GM19455 (cell line): ENCODE measurements around the gene RBM20.

ENCODE experiments used
- ATAC-seq: cut with Tn5 transposase; IDR thresholded peaks from one replicate; pipeline ENCODE4 v1.9.1; 2021; ENCODE audit not compliant: unreplicated experiment

RBM20 gene

DNA sequence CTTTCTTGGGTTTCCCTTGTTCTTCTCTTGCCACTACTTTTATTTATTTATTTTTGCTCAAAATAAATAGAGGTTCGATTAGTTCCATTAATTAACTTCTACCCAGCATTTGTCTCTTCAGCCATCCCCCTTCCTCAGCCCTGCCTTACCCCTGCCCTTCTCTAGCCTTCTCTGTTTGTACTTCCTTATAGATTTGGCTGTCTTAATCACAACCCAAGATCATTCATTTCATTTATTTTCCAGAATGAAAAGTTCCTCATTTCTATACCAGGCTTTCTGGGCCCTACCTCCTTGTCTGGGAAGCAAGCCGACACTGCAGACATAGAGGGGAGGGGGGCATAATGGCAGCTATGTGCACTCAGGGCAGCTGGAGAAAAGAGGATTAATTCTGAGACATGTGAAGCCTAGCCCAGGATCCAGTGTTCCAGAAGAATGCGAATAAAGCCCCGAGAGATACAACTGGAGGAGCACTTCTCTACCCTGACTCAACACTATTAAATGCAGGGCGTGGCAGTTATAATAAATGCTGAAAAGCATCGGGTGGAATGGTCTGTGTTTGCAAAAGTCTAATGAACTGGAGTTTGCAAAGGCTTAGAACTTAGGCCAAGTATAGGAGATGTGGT lies 221.2 kb downstream of the RBM20 start:
- no peak for ATAC-seq

DNA sequence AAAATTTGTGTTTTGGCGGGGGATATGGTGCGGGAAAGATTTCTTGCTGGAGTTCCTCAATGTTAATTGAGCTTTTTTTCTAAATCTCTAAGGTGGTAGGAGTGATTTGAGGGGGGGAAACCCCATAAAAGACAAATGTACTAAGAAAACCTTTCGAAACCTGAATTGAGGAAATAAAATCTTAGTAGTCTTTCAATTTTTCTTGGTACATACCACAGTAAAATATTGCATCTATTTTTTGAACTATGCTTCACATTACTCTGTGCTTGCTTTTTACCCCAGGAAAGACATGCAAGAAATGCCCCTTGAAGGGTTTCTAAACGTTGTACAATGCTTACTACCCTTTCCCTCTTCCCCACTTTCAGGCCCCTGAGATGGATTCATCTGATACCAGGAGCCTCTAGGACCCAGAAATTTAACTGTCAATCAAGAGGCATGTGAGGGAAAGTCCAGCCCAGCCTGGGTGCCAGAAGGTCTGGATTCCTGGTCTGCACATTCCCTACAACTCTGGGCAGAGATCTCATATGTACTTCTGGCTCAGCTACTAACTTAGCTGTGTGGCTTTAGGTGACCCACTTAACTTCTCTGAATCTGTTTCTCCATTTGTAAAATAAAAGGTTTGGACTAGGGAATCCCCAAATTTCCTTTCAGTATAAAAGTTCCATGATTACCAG lies 221.8 kb downstream of the RBM20 start:
- no peak for ATAC-seq

DNA sequence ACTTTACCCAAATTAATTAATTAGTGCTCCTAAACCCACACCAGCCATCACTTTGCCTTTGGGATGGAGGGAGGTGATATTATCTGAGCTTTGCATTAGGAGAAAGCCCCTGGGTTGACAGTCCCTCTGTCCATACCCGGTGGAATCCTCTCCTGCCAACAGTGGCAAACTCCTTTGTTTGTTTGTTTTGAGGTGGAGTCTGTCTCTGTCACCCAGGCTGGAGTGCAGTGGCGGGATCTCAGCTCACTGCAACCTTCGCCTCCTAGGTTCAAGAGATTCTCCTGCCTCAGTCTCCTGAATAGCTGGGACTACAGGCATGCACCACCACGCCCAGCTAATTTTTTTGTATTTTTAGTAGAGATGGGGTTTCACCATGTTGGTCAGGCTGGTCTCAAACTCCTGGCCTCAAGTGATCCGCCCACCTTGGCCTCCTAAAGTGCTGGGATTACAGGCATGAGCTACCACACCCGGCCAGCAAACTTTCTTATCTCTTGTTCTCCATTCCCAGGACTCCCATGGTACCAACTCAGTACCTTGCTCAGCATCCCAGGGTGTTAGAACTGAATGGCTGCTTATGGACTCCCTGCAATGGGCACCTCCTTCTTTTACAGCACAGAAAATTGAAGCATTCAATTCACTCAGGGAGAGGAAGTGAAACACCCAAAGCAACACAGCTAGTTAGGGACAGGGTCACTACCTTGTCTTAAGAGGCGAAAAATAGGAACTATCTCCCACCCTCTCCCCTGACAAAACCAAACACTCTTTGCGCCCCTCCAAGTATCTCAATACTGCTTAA lies 223.1 kb downstream of the RBM20 start:
- peak; percentile 35 for ATAC-seq

DNA sequence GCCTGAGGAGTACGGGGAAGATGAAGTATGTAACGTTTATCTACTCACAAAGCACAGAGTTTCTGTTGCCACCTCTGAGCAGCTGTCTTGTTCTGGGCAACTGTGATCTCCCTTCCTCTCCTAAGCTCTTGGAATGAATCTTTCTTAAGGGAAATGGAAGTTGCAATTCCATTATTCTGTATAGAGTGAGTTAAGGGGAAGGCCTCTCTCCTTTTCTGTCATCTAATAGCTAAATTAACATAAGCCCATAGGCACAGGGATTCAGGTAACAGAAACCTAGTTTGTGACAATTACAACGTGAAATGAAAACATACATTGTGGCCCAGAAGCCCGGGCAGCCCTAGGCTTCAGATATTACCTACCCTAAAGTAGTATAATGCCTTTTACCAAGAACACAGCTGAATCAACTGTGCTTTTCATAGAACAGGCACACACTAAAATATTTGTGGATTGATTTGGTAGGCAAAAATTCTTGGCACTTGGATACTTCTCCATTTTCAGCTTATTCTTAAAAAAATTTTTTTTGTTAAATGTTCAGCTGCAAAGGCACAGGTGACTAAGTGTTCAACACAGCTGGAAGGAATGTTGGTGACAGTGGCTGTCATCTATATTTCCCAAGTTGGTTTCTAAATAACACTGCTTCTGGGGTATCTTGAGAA lies 223.8 kb downstream of the RBM20 start:
- no peak for ATAC-seq

DNA sequence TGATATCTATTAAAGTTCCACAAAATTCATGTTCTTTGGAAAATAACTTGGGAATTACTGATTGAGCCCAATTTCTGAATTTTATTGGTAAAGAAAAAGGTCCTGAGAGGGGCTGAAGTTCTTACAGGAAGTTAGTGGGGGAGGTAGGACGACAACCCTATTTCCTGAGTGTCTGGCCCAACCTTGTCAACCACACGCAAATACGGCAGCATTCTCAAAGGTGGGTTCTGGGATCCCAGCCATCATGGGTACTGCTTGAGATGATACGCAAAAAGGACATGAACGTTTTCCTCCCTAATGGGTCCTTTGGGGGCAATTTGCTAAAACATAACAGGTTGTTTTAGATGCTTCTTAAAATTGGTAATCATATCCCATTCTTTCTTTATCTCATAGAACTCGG lies 224.8 kb downstream of the RBM20 start:
- ATAC-seq: no peak

DNA sequence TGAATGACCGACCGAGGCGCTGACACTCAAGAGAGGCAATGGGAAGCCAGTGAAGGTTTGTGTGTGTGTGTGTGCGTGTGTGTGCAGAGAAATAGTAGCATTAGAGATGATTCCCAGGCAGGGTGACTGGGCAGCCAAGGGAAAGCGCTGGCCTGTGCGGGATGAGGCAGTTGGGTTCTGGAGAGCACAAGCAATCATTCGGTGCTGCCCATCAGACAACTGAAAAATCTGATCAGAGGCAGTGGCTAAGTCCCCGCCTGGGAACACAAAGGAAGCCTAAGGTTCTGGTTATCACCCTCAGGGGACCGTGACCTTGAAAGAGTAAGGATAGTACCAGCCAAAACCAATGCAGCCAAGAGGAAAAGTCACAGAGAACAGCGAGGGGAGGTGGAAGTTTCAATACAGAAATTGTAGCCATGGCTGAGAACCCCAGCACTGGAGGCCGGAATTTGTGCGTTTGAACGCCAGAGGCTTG lies 226.7 kb downstream of the RBM20 start:
- ATAC-seq: no peak

DNA sequence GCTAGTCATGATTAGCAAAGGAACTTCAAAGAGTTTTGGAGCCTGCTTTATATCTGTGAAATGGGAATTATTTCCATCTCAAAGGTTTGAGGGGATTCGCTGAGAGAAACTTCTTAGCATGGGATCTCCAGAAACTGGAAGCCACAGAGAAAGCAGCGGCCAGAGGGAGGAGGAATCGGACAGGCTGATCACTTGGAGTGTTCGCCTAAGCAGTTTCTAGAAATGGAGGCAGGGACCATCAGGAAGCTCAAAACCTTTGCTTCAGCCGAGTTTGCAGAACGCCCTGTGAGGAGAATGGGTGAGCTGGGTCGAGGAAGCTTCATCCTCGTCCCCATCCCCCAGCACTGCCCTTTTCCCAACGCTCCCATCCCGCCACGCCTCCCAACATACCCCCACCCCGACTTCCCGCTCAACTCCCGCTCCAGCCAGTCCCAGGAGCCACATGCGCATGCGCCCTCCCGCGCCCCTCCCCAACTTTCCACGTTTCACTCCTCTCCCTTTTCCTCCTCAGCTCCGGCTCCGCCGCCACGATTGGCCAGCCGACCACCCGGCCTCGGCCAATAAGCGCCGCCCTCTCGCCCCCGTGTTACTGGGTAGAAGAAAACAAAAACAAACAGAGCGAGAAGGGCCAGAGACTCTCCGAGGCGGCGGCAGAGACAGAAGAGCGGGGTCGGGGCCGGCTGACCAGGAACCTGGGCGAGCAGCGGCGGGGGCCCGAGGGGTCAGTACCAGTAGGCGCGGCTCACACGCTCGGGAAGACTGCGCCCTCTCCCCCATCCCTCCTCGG lies 227.4 kb downstream of the RBM20 start, which contains the start of gene PDCD4:
Gene PDCD4, plus strand, starts transcription at position 631 of the 787 bp plus-strand sequence. CDS start 4,100 bp downstream, outside the sequence.
- ATAC-seq: peak; percentile 73

DNA sequence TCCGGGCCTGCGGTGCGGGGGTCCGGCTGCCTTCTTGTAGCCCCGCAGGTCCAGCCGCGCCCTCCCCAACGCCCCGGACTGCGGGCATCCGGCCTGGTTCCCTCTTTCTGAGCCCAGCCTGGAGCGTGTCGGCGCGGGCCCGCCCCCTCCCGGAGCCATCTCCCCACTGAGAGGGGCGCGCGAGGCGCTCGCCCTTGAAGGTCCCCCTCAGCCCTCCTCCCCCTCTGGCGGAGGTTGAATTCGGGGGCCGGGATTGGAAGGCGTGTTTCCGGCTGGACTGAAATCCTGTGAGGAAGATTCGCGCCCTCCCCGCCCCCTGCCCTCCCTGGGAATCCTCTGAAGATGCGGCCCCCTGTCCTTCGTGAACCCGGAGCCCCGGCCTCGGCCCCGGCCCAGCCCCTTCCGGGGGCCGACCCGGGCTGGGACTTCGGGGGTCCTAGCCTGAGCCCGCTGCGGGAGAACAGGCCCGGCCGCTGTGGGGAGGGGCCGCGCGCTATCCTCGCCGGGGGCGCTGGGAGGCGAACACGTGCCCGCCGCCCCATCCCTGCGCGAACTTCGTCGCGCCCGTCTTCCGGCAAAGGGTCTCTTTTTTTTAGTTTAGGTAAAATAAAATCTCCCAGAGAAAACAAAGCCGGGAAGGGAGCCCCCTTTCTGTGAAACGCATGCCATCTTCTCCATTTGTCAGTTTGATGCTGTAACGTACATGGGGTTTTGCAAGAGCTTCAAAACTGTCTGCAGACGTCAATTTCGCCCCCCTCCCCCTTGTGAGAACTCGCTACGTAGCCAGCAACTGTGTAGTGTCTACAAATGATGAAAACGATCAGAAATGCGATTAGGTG lies 228.2 kb downstream of the RBM20 start:
- ATAC-seq: peak; percentile 48

DNA sequence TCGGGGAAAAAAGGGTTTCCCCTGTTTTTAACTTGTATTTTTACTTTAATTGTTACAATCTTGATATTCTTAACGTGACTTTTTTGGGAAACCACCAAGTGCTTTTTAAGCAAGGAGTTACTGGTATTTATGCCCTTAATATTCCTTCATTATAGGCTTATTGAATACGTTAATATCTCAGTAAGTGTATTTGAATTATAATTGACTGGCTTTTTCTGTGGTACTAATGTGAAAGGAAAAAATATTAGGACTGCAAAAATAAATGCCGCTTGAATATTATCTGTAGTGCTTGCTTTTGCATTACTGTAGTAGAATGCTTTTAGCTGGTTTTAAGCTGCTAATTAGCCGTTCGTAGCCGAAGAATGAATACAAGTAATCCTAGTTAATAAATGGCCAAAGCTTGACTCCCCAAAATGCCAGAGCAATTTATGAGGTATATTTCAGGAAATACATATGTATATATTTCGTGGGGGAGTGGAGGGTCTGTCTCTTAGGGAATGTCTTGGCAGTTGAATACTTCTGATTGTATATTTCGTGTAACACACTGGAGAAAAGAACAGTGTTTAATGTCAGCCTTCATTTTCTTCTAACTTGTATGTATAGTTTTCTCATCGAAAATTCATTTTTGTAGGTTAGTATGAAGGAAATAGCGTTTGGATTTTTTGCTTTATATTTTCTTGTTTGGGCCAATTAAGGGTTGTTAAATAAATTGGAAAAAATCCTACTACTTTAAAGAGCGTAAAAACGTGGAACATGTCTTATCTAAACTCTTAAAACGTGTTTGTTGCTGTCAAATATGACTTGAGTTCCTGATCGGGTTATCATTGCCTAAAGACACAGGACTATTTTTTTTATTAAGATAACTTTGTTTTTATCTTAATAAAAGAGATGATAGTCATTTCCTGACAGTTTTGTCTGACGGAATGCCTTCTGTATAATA lies 229.1 kb downstream of the RBM20 start:
- ATAC-seq: no peak

DNA sequence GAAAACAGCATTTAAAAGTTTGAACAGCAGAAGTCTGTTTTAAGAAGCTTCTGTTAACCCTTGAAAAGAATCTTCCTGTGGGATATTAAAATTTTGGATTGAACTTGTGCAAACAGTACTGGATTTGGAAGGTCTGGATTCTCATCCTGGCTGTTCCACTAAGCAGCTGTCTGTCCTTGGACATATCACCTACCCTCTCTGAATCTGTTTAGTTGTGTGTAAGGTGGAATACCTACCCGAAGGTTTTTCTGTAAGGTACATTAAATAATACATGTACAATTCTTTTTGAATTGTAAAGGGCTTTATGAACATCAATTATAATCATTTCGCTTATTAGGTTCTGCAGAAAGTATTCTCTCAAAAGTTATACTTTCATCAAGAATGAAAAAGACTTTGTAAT lies 229.8 kb downstream of the RBM20 start:
- no peak for ATAC-seq

DNA sequence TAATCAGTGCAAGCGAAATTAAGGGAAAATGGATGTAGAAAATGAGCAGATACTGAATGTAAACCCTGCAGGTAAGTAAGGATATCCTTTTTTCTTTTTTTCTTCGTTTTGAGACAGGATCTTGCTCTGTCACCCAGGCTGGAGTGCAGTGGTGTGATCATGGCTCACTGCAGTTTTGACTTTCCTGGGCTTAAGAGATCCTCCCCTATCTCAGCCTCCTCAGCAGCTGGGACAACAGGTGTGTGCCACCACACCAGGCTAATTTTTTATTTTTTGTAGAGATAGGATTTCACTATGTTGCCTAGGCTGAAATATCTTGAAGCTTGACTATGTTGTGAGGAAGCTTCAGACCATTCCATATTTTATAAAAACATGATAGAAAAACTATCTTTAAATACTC lies 231.9 kb downstream of the RBM20 start:
- no peak for ATAC-seq

DNA sequence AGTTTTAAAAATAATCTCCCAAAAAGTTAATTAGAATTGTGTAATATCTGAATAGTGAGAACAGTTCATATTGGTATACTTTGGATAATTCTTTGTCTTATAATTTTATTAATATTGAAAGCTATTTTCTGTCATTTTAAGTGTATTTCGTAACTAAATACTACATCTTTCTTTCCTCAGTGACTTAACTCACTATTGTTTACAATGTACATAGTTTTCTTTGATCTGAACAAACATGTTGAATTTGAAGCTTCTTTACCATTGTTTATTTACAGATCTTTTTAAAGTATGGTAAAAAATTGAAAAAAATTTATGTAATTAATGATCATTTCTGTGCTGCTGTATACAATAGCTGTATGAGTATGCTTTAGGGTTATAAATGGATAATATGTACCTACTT lies 232.7 kb downstream of the RBM20 start:
- no peak for ATAC-seq

DNA sequence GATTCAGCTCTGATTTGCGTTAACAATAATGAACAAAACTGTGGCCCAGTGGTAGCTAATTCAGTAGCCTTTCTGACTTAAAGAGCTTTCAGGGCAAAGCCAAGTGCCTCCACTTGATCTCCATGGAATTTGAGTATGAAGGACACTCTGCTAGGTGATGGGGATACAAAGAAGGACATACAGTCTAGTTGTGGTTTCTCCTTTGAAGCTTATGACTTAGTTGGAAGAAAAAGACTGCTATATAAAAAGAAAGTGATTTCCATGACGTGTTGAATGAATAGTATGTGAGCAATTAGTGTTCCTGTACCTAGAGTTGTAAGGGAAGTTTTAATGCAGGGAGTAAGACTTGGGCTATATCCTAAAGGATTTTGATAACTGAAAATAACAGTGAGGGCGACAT lies 235.9 kb downstream of the RBM20 start:
- no peak for ATAC-seq

DNA sequence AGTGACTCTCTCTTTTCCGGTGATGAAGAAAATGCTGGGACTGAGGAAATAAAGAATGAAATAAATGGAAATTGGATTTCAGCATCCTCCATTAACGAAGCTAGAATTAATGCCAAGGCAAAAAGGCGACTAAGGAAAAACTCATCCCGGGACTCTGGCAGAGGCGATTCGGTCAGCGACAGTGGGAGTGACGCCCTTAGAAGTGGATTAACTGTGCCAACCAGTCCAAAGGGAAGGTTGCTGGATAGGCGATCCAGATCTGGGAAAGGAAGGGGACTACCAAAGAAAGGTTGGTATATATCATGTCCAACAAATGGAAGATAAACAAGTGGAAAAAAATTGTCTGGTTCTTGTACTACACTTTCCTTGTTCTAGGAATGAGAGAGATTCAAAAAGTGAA lies 237.1 kb downstream of the RBM20 start:
- ATAC-seq: no peak

DNA sequence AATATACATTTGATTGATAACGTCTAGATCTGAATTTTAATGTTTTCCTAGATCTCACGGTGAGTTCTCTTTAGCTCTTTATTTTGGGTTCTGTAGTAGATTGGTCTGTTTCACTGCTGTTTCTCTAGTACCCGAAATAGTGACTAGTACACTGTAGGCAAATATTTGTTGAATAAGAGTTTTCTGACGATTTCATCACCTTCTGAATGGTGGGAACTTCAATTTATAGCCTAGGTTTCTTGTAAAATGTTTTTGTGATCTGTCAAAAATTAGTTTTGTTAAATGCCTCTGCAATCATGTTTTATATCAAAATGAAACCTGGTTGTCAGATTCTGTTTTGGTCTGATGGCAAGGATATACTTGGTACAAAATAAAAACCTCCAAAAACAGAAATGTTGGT lies 237.8 kb downstream of the RBM20 start:
- ATAC-seq: no peak

DNA sequence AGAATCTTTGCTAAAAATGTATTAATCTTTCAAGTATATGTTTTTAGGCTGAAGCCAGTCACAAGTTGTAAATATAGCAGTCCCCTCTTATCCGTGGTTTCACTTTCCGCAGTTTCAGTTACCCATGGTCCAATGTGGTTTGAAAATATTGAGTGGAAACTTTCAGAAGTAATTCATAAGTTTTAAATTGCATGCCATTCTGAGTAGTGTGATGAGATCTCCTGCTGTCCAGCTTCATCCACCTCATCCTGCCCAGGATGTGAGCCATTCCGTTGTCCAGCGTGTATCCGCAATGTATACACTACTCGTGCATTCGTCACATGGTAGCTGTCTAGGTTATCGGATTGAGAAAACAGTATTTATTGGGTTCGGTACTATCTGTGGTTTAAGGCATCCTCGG lies 239.8 kb downstream of the RBM20 start:
- ATAC-seq: no peak

DNA sequence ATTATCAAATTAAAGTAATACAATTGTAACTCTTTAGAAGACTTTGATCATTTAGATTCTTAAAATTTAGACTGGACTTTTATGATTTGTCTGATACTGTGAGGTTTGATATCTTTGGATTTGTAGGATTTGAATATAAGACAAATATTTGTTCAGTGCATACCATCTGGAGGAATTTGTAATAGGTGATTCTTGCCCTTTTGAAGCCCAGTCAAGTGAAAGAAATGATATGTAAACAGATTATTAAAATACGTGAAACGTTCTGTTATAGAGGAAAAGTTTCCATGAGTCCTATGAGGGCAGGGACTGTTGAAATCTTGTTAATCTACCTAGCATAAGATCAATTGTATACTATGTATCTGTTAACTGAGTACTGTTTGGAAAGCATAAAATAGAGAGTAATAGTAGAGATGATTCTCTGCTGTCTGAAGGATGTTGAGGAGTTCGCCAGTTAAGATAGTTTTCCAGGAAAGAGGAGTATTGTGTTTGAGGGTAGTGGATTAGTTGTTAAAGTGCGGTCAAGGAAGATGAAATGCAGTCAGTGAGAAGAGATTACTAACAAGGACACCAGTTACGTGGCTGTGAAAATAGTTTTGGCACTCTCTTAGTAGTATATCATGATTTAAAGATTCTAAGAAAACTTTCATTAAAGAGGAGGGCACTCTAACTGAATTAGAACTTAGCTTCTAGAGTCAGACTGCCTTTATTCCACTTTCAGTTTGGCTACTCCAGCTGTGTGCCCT lies 242.0 kb downstream of the RBM20 start:
- no peak for ATAC-seq

DNA sequence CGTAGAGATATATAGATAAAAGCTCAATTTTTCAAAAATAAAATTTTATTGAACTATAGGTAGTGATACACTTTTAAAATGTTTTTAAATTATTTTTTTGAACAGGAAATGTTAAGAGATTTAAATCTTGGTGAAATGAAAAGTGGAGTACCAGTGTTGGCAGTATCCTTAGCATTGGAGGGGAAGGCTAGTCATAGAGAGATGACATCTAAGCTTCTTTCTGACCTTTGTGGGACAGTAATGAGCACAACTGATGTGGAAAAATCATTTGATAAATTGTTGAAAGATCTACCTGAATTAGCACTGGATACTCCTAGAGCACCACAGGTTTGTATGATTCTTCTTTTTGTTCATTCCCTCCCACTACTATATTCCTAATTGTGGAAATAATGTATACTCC lies 243.4 kb downstream of the RBM20 start:
- ATAC-seq: no peak
